GM18498 (cell line): Measurements from ENCODE around the gene KYAT1.
A peak's percentile ranks its signal among the peaks of the same experiment; 100 is the strongest.

Source experiments
- ATAC-seq: cut with Tn5 transposase; IDR thresholded peaks from one replicate; pipeline ENCODE4 v1.9.1; 2021; ENCODE audit warnings: mild to moderate bottlenecking, moderate library complexity; ENCODE audit not compliant: unreplicated experiment

Gene KYAT1

GRCh38 chr9:128909859-128910258, 28.1 kb upstream of the KYAT1 start:
- no peak for ATAC-seq

- ATAC-seq = no peak
These were observed 26.6 kb upstream of the KYAT1 start for GRCh38 chr9:128908372-128908771.

GRCh38 chr9:128906741-128907140, 25.0 kb upstream of the KYAT1 start:
- ATAC-seq = no peak

- ATAC-seq = no peak
These were observed 24.2 kb upstream of the KYAT1 start for GRCh38 chr9:128905964-128906363.

GRCh38 chr9:128903871-128904620, 22.3 kb upstream of the KYAT1 start:
- no peak for ATAC-seq

GRCh38 chr9:128903079-128903461, 21.3 kb upstream of the KYAT1 start:
- ATAC-seq = no peak

- ATAC-seq = peak; percentile 92
These were observed 20.8 kb upstream of the KYAT1 start for GRCh38 chr9:128902351-128903078.

- peak; percentile 22 for ATAC-seq
These were observed 20.1 kb upstream of the KYAT1 start for GRCh38 chr9:128901822-128902221.

GRCh38 chr9:128901379-128901778, 19.6 kb upstream of the KYAT1 start:
- no peak for ATAC-seq

- no peak for ATAC-seq
These were observed 18.0 kb upstream of the KYAT1 start for GRCh38 chr9:128899566-128900322.

- ATAC-seq = no peak
These were observed 17.3 kb upstream of the KYAT1 start for GRCh38 chr9:128898845-128899565.

GRCh38 chr9:128898382-128898781, 16.6 kb upstream of the KYAT1 start:
- no peak for ATAC-seq

GRCh38 chr9:128895556-128895955, 13.8 kb upstream of the KYAT1 start:
- no peak for ATAC-seq

GRCh38 chr9:128894764-128895163, 13.0 kb upstream of the KYAT1 start:
- ATAC-seq = no peak

- ATAC-seq = no peak
These were observed 11.6 kb upstream of the KYAT1 start for GRCh38 chr9:128893354-128893753.

- ATAC-seq = no peak
These were observed 10.6 kb upstream of the KYAT1 start for GRCh38 chr9:128892221-128892921.

- no peak for ATAC-seq
These were observed 9.8 kb upstream of the KYAT1 start for GRCh38 chr9:128891321-128892220.

- no peak for ATAC-seq
These were observed 6.2 kb upstream of the KYAT1 start for GRCh38 chr9:128887914-128888350.

- no peak for ATAC-seq
These were observed 5.3 kb upstream of the KYAT1 start for GRCh38 chr9:128887049-128887448.
